SKM-1 treated with dmso at 0.1 percent for 144 hours (cell line): ENCODE data around the gene PDCD5.
"Not testable (repeated sequence)": the region's sequence is repeated elsewhere in the genome, so short reads cannot be mapped to it uniquely, and the experiment has no call there.

Experiments
- DNase-seq: peaks from one replicate; lab custom pipeline; 2025; ENCODE audit not compliant: unreplicated experiment; lab: John Stamatoyannopoulos, UW

The PDCD5 gene, protein sequence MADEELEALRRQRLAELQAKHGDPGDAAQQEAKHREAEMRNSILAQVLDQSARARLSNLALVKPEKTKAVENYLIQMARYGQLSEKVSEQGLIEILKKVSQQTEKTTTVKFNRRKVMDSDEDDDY

DNA sequence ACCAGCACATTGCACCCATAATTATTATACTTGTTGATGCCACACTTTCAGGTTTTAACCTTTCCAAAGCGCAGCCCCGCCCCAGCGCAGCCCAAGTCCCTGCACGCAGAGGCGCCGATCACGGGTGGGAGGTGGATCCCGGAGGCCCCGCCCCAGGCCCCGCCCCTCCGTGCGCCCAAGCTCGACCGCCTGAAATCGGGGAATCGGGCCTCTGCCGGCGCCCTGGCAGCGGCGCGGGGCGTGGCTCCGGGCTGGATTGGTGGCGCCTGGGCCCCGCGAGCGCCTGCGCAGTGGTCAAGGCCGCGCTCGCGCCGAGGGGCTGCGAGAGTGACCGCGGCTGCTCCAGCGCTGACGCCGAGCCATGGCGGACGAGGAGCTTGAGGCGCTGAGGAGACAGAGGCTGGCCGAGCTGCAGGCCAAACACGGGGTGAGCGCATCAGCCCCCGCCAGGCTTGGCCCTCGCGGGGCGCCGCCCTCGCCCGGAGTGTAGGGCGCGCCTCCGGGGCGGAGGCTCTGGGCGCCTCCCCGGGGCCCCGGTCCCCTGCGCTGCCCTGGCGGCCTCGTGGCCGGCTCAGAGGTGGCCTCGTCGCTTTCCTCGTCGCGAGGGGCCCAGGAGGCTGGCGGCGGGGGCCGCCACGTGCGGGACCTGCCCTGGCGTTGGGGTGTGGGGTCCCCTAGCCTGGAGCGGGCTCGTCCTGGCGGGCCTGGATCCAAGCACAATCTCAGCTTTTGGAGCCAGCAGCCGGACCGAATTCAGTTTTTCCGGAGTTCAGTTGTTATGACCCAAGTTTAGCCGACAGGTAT is at the start of gene PDCD5:
Gene PDCD5, plus strand, starts transcription at position 290 of the 804 bp plus-strand sequence. Its CDS starts 72 bp downstream, at position 362.
- DNase-seq, result peak; percentile 89

DNA sequence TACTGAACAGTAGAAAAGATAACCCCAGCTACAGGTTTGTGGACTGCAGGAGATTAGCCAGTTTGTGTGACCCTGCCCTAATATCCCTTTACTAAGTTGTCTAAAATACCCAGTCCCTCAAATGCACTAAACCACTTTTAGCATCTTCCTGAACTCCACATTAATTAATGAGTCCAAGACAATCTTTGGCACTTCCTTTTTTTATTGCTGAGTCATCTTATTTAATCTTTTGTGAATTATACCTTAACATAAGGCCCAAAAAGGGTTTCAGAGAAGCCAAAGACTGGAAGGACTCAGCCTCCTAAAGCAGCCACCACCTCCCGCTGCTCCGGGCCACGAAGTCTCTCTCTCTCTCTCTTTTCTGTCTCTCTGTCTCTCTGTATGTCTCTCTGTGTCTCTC is 48.8 kb upstream of the PDCD5 start:
- DNase-seq, result no peak

DNA sequence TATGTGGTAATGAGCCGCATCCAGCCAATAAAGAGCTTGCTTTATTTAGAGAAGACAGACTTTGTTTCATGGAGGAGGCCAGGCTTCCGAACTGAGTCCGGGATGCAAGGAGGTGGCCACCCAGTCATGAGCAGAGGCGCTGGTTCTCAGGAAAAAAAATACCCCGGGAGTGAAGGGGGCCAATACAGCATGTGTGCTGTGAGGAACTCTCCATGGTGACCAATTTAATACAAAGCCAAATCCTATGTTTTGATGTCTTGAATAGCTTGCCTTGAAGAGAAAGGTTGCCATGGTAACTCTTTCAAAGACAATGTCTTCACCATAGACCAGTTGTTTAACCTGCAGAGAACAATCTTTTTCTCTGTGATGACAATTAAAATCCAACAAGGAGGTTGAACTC is 43.4 kb upstream of the PDCD5 start:
- no peak for DNase-seq

DNA sequence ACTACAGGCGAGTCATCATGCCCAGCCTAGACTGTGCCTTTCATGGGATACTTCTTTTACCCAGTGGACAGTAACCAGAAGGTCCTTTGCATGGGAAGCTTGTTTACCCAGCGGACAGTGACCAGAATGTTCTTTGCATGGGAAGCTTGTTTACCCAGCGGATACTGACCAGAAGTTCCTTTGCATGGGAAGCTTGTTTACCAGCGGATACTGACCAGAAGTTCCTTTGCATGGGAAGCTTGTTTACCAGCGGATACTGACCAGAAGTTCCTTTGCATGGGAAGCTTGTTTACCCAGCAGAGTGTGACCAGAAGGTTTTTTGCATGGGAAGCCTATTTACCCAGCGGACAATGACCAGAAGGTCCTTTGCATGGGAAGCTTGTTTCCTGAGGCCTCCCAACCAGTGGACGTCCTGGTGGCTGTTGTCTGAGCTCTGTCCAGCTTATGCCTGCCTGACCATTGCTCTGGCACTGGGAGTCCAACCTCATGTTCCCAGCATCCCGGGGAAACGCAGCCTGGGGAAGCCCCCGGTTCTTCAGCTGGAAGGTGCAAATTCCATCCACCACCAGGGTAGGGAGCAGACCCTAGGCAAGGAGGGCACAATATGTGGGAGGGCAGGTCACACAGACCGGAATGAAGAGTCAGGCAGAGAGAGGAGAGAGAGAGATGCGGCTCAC is 41.6 kb upstream of the PDCD5 start:
- no peak for DNase-seq

DNA sequence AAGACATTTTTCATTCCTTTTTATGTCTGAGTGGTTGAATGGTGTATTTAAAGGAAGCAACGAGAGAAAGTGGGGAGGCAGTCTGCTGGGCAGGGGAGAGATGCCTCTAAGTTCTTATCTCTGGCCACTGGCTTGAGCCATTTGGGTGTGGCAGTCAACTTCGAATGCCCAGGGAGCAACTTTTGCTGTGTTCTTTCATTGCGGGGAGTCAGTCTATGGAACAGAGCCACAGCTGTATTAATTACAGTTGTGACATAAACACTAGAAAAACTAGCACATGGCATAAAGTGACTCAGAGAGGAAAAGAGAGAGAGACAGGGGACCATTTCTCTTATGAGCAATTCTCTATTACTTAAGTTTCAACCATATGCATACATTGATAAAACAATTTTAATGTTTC is 40.4 kb upstream of the PDCD5 start:
- no peak for DNase-seq

DNA sequence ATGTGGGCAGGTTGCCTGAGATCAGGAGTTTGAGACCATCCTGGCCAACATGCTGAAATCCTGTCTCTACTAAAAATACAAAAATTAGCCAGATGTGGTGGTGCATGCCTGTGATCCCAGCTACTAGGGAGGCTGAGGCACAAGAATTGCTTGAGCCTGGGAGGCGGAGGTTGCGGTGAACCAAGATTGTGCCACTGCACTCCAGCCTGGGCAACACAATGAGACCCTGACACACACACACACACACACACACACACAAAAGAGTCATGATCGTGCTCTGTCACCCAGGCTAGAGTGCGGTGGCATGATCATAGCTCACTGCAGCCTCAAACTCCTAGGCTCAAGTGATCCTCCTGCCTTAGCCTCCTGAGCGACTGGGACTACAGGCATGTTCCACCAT is 39.6 kb upstream of the PDCD5 start:
- DNase-seq, result not testable (repeated sequence)

DNA sequence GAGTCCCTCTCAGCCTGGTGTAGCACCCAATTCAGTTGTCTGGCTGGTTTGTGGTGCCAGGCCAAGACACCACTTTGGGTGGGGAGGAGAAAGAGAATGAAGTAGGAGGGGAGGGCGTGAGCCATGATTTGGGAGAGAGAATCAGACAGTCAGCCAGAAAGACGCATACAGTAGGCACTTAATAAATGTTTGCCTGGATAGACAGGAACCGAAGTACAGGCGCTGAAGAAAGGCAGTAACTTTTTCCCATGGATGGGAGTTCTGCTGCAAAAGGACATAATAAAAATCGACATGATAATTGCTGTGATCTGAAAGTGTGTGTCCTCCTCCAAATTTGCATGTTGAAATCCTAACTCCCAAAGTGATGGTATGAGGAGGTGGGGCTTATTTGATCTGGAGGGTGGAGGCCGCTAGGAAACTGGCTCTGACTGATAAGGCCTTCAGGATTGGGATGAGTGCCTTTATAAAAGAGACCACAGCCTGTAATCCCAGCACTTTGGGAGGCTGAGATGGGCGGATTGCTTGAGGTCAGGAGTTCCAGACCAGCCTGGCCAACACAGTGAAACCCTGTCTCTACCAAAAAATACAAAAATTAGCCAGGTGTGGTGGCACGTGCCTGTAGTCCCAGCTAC is 38.4 kb upstream of the PDCD5 start:
- no peak for DNase-seq

DNA sequence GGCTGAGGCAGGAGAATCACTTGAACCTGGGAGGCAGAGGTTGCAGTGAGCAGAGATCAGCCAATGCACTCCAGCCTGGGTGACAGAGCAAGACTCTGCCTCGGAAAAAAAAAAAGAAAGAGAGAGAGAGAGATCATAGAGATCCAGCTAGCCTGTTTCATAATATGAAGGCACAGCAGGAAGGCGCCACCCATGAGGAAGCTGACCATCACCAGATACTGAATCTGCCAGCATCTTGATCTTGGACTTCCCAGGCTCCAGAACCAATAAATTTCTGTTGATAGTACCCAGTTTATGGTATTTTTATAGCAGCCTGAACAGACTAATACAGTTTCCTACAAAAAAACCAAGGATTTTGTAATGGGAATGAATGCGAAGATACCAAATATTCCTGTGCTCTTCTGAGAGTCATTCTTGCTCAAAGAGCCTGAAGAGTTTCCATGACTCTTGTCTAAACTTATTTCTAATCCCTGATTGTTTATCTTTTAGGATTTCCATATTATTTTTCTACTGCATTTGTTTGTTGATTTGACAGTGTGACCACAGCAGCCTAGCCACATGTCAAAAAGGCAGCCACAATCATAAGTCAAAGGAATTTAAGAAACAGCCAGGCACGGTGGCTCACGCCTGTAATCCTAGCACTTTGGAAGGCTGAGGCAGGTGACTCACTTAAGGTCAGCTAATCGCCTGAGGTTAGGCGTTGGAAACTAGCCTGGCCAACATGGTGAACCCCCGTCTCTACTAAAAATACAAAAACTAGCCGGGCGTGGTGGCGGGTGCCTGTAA is 37.7 kb upstream of the PDCD5 start:
- no peak for DNase-seq

DNA sequence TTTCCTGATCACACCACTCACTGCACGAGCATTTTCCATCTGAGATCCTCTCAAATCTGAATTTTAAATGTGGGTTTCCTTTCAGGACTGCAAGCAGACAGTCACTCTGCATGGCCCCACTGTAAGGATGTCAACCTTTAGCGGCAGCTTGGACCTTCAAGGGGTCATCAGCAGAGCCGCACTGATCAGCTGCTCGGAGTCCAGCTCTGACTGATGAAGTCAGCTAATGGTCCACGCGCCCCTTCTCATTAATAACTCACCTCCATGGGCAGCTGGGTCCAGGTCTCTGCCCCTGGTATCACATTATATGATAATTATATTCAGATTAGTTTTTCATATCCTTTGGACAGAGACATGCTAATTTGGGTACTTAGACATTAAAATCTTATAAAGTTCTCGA is 36.1 kb upstream of the PDCD5 start:
- DNase-seq, result no peak

DNA sequence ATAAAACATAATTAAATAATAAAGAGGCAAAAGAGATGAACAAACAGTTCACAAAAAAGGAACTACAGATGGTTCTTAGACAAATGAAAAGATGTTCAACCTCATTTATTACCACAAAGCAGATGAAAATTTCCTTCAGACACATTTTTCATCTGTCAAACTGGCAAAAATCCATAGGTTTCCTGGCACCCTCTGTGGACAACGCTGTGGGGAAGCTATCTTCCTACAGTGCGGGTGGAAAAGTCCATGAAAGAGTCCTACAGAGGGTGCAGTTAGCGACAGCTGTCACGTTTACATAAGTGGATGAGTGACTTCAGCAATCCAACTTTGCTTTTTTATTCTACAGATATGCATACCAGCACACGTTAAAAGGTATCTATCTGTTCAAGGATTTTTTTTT is 30.3 kb upstream of the PDCD5 start:
- DNase-seq, result no peak

DNA sequence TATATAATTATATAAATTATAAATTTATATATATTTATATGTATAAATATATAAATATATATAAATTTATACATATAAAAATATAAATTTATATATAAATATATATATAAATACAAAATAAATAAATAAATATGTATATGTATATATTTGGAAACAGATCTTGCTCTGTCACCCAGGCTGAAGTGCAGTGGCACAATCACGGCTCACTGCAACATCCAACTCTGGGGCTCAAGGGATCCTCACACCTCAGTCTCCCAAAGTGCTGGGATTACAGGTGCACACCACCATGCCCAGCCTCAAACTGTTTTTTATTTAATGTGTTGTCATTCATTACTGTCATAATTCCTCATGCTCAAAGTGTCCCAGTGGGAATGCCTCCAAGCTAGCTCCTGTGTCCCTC is 25.2 kb upstream of the PDCD5 start:
- DNase-seq, result no peak

DNA sequence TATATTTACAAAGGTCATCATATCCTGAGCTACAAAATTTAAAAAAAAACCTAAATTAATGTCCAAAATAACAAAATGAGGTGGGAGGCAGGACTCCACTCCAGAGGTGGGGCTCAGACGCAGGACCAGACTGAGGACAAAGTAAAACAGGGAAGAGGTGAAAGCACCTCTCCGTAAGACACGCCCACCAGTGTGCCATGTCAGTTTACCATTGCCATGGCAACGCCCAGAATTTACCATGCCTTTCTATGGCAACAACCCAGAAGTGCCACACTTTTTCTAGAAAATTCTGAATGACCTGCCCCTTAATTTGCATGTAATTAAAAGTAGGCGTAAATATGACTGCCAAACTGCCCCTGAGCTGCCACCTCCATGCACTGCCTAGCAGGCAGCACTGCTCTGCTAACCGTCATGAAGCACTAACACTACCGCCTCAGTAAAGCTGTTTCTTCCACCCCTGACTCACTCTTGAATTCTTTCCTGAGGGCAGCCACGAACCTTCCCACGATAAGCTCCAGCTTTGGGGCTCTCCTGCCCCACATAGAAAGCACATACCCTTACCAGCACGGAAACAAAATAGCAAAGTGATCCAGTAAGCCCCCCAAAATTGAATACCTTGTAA is 22.3 kb upstream of the PDCD5 start:
- no peak for DNase-seq

DNA sequence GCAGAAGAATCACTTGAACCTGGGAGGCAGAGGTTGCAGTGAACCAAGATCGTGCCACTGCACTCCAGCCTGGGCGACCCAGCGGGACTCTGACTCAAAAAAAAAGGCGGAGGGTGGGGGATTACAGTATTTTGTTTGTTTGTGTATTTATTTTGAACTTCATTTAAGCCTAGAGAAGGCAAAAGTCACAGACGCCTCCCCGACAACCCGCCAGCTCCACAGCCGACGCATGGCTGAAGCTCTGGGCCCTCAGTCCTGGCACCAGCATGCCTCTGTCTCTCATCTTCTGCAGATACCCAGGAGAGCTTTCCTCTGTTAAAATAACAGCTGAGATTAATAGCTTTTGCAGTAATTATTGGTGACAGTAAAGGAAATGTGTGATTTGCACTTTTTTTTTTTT is 17.2 kb upstream of the PDCD5 start:
- no peak for DNase-seq

DNA sequence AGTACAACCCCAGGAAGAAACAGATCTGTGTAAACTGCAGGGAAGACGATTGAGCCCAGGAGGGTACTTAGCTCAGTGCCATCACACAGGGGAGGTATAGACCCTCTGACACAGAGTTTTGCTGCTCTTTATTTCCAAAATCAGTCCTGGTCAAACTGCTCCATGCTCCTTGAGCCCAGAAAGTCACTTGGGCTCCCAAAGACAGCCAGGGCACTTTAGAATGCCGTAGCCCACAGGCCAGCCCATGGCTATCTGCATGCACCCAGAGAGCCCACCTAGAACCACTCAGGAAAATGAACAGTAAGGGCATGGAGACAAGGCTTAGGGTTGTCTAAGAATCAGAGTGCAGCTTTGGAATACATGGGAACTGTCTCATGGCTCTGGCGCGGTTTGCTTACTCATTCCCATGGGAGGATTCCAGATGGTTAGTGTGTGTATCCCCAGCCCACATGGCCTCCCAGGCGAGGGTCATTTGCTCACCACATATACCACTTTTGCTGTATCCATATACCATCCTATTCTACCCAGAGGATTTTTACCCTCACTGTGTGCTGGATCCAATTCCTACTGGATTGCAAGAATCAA is 14.7 kb upstream of the PDCD5 start:
- DNase-seq, result no peak

DNA sequence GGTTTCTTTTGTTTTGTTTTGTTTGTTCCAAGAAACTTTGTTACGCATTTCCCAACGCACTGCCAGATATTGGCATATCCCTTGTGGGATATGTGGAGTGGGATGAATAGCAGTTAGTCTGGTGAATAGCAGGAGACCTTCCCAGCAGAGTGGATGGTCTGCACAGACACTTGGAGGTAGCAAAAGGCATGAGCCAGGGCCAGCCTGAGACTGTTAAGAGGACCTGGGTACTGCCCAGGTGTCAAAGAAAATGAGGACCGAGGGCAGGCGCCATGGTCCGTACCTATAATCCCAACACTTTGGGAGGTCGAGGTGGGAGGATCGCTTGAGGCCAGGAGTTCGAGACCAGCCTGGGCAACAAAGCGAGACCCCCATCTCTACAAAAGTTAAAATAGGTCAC is 13.5 kb upstream of the PDCD5 start:
- DNase-seq, result no peak

DNA sequence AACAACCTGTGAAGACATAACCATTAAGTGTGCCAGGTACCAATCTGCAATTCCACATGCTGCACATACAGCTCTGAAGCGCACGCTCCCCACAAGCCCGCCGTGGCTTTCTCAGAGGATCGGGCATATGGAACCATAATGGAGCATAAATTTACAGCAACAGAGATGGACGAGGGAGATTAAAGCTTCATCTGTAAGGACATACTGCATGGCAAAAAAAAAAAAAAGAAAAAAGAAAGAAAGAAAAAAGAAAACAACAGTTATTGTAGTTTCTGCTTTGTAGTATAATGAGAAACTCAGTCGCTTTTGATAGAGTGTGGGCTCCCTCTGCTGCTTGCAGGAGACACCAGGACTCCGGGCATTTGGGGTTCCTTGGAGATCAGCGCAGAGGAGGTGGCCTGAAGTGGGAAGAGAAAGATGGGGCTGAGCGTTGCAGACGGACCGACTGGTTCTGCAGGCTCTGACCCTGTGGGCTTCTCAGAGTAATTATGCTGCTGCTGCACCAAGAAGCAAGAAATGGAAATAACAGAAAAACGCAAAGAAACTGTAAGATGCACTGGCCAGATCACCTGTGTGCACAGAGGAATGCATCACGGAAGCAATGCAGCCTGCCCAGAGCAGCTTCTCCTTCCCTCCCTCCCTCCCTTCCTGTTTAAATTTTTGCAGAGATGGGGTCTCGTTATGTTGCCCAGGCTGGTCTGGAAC is 10.8 kb upstream of the PDCD5 start:
- DNase-seq, result peak; percentile 40

DNA sequence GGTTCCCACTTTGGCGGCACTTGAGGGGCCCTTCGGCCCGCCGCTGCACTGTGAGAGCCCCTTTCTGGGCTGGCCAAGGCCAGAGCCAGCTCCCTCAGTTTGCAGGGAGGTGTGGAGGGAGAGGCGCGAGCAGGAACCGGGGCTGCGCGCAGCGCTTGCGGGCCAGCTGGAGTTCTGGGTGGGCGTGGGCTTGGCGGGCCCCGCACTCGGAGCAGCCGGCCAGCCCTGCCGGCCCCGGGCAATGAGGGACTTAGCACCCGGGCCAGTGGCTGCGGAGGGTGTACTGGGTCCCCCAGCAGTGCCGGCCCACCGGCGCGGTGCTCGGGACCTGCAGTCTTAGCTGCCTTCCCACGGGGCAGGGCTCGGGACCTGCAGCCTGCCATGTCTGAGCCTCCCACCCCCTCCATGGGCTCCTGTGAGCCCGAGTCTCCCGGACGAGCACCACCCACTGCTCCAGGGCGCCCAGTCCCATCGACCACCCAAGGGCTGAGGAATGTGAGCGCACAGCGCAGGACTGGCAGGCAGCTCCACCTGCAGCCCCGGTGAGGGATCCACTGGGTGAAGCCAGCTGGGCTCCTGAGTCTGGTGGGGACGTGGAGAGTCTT is 9.4 kb upstream of the PDCD5 start:
- DNase-seq, result not testable (repeated sequence)

DNA sequence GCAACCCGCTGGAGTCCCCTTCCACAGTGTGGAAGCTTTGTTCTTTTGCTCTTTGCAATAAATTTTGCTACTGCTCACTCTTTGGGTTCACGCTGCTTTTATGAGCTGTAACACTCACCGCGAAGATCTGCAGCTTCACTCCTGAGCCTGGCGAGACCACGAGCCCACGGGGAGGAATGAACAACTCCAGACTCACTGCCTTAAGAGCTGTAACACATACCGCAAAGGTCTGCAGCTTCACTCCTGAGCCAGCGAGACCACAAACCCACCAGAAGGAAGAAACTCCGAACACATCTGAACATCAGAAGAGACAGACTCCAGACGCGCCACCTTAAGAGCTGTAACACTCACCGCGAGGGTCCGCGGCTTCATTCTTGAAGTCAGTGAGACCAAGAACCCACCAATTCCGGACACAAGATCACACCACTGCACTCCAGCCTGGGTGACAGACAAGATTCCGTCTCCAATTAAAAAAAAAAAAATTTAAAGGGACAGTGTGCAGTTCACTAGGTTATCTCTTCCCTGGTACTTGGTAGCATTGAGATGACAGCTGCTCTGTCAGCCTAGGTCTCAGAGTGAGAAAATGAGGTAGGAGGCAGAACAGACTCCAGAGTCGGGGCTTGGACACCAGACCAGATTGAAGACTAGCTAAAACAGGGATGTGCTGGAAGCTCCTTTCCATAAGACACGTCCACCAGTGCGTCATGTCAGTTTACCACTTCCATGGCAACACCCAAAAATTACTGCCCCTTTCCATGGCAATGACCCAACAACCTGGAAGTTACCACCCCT is 8.1 kb upstream of the PDCD5 start:
- DNase-seq, result not testable (repeated sequence)

DNA sequence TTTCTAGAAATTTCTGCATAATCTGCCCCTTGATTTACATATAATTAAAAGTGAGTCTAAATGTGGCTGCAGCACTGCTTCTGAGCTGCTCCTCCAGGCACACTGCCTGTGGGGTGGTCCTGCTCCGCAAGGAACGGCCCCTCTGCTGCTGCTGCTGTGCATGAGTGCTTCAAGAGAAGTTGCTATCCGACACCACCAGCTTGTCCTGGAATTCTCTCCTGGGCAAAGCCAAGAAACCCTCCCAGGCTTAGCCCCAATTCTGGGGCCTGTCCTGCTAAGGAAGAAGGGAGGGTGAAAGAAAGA is 7.5 kb upstream of the PDCD5 start:
- no peak for DNase-seq
